Adipose tissue (tissue), 3 donors: ENCODE results near the gene SNRK. TPM values are rescaled to one million over a fixed set of nuclear protein-coding genes. Genes with fewer than 3 reads are reported as not detected.
"Not testable (repeated sequence)": the region's sequence is repeated elsewhere in the genome, so short reads cannot be mapped to it uniquely, and the experiment has no call there.

Experiments used
- H3K27ac ChIP-seq: one replicate; pipeline ENCODE4 v1.5.1; 2013; ENCODE audit warnings: low read depth, low read length
- WGBS, 3 donors: extraction: QIAGEN DNeasy Blood & Tissue Kit; methylation state at CpG; one replicate each; pipeline ENCODE4 v1.1.7; 2013; 5-methylcytosine and 5-hydroxymethylcytosine counted together
- polyA plus RNA-seq, 3 donors: library from polyadenylated mRNA; stranded (reverse); fragments of 200-250 nt; gene quantifications; one replicate each; pipeline ENCODE4 v1.2.3, GENCODE V29; 2013
- donor health status: healthy with polysubstance abuse.
- donor health status: Bipolar disorder and iron deficiency.
- donor health status: healthy.

Gene SNRK
- polyA plus RNA-seq, 3 donors = 9.3 to 19.4 (median 16.2) TPM

DNA sequence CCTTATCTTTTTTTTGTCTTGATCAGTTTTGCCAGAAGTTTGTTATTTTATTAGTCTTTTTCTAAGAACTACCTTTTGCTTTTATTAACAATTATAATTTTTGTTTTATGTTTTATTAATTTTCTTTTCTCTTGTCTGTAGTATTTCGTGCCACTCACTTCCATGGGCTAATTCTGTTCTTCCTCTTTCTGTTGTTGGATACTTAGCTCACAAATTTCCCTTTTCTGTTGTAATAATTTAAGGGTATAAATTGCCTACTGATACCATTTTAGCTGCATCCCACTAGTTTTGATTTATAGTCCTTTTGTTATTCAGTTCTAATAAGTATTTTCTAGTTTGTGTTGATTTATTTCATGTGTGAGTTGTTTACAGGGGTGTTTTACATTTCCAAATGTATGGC is 48.6 kb downstream of the SNRK start:
- 58 to 97% (median 80%) methylated on average over 1 of the region's 1 CpG for WGBS, 3 donors
- no peak overlapping the region for H3K27ac ChIP-seq

DNA sequence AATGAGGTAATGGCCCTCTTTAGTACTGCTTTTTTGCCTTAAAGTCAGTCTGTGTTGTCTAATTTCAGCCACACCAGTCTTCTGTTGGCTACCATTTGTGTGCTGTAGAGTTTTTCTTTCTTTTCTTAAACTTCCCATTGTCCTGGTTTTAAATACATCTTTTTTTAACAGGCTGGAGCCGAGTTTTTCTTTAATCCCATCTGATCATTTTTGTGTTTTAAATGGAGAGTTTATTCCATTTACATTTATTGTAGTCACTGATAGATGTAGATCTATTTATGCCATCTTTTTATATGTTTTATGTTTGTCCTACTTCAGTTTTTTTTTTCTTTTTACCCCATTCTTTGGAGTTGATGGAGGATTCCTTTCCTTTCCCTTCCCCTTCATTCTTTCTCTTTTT is 49.5 kb downstream of the SNRK start:
- 96 to 100% (median 100%) methylated on average over 1 of the region's 1 CpG for WGBS, 3 donors
- no peak overlapping the region for H3K27ac ChIP-seq

DNA sequence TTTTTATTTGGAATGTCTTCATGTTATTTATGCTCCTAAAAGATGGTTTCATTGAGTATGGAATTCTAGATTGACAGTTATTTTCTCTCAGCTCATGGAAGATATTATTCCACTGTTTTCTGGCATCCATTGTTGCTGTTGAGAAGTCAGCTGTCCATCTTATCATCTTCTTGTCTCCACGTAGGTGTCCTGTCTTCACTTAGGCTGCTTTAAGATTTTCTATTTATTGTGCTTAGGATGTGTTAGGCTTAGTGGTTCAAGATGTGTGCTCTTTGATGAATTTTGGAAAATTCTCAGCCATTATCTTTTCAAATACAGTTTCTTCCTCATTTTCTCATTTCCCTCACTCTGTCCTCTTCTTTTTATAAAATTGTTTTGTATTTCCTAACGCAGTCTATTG is 52.0 kb downstream of the SNRK start:
- H3K27ac ChIP-seq = no peak overlapping the region
- 95 to 98% (median 96%) methylated on average over 2 of the region's 2 CpGs for WGBS, 3 donors

DNA sequence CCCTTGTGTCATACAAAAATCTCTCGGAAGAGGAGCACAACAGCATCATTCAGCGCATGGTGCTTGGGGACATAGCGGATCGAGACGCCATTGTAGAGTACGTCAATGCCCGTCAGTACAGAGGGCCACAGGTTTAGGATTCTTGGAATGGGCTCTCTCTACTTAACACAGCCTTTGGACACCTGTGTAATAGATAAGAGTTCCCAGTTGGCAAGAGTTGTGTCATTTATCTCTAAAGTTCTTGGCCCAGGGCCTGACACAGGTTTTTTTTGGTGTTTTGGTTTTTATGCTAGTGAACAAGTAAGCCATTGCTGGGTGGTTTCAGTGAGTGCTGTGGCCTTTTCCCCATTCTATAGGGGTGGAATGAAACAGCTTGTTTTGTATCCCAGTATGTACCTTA is 54.1 kb downstream of the SNRK start:
- H3K27ac ChIP-seq = no peak overlapping the region
- WGBS, 3 donors = 60 to 98% (median 96%) methylated on average over 7 of the region's 7 CpGs

DNA sequence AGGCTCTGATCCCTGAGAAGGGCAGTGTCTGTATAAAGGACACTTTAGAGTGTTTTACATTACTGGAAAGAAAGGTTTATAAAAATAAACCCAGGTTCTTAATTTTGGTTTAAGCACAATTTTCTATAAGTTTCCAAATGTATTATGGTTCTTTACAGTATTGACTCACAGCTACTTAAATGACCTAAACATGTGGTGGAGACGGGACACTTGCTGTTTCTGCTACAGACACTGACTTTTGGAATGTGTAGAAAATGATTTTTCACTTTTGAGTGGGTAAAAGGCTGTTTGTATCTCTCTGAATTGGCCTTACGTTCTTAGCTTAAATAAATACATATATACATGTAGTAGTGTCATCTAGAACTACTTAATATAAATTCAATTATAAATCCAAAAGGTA is 55.4 kb downstream of the SNRK start:
- no peak overlapping the region for H3K27ac ChIP-seq
- WGBS, 3 donors = 89 to 91% (median 90%) methylated on average over 2 of the region's 2 CpGs

DNA sequence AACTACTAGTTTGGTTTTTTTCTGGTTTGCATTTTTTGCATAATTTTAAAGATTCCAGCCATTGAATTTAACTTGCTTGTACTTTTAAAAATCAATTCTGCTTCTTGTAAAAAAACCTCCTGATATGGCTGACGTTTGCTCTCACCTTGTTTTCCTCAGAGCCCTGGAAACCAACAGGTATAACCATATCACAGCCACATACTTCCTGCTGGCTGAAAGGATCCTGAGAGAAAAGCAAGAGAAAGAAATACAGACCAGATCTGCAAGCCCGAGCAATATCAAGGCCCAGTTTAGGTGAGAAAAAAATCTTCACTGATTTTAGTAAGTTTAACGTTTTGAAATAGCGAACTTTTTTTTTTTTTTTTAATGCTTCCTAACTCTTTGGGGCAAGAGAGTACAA is 56.8 kb downstream of the SNRK start:
- 42 to 76% (median 73%) methylated on average over 4 of the region's 4 CpGs for WGBS, 3 donors
- H3K27ac ChIP-seq = no peak overlapping the region

DNA sequence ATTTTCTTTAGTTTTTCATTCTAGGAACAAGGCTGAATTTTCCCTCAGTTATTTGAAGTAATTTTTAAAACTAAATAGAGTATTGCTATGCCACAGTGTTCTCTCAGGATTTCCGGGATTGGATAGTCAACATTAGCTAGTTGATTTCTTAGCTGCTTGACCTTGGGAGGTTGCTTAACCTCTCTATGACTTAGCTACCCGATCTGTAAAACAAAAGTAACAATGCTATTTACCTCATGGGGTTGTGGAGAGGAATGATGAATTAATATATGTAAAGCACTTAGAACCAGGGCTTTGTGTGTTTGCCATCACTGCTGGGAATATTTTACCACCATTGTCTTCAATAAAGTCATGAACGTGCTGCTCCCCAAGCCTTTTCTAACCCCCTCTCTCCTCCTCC is 57.5 kb downstream of the SNRK start:
- H3K27ac ChIP-seq = no peak overlapping the region
- 43 to 73% (median 69%) methylated on average over 3 of the region's 3 CpGs for WGBS, 3 donors

DNA sequence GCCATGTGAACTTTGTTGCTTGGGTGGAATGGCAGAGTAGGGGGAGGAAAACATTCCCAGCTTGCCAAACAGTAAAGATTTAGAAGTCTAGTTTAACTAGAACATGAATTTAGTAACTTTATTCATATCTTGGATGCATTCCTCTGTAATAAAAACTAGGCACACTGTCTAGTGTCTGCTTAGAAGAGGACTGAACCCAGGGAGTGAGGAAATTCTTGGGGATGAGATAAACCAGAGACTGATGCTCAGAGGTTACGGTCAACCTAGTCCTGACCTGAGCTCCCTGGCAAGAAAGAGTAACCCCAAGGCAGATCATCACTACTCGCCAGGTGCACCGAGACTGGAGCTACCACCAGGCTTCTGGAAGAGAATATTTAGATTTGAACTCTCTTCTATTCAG is 58.2 kb downstream of the SNRK start:
- no peak overlapping the region for H3K27ac ChIP-seq
- 93 to 100% (median 98%) methylated on average over 3 of the region's 3 CpGs for WGBS, 3 donors

DNA sequence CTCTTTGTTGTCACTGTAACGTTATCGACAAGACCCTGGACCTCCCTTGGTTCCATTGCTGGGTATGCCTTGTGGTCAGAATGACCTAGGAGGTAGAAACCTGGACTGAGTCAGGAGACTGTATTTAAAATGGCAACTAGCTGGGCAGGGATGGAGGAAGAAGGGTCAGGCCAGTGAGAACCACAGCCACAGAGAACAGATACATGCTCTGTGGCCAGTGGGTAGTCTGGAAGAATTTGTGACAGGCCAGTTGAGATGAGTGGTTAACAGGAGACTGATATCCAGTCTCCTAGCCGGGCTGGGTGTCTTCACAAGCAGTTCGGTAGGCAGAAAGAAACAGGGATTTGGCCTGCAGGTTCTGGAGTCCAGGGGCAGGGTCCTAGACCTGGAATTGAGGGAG is 58.9 kb downstream of the SNRK start:
- H3K27ac ChIP-seq = no peak overlapping the region

DNA sequence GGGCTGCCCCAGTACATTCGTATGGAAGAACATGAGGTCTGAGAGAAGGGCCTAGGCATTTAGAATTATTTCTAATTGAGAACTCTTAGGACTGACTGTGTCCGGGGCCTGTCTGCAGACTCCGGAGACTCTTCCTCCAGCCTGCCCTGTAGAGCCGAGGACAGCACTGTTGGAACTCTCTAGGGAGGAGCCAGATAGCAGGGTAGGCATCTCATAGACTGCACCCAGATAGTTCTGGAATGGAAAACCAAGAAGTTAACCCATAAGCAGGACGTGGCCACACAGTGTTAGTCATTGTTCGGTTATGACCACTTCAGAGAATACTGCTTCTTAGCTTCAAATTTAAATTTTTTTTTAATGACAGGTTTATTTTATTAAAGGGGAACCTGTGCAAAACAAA is 59.5 kb downstream of the SNRK start:
- H3K27ac ChIP-seq = no peak overlapping the region
- 77 to 85% (median 82%) methylated on average over 6 of the region's 6 CpGs for WGBS, 3 donors

More for the DNA sequence above, 58.9 kb downstream of the SNRK start:
- 95 to 99% (median 96%) methylated on average over 4 of the region's 4 CpGs for WGBS, 3 donors

DNA sequence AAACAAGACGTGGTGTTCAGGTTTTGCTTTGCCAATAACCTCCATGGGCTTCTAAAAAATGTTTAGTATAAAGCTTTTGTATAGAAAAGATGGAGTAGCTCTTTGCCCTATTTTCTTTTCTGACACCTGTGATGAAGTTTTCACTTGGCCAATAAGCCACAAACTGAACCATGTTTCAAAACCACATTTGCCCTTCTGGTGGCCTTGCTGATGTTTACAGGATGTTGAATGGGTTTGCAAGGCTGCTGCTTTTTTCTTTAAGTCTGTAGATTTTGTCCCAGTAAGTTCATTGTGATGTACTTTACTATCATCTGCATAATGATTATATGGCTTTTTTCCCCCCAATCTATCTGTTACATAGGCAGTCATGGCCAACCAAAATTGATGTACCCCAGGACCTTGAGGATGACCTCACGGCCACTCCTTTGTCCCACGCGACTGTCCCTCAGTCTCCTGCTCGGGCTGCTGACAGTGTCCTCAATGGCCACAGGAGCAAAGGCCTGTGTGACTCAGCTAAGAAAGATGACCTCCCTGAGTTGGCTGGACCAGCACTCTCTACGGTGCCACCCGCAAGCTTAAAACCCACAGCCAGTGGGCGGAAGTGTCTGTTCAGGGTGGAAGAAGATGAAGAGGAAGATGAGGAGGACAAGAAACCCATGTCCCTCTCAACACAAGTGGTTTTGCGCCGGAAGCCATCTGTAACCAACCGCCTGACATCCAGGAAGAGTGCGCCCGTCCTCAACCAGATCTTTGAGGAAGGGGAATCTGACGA is 60.8 kb downstream of the SNRK start:
- 86 to 95% (median 93%) methylated on average over 14 of the region's 14 CpGs for WGBS, 3 donors

DNA sequence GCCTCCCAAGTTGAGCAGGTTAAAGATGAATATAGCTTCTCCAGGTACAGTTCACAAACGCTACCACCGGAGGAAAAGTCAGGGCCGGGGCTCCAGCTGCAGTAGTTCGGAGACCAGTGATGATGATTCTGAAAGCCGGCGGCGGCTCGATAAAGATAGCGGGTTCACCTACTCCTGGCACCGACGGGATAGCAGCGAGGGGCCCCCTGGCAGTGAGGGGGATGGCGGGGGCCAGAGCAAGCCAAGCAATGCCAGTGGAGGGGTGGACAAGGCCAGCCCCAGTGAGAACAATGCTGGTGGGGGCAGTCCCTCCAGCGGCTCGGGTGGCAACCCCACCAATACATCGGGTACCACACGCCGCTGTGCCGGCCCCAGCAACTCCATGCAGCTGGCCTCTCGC is 61.4 kb downstream of the SNRK start:
- WGBS, 3 donors = 98 to 99% (median 98%) methylated on average over 20 of the region's 20 CpGs

More for the DNA sequence above, 60.8 kb downstream of the SNRK start:
- no peak overlapping the region for H3K27ac ChIP-seq

DNA sequence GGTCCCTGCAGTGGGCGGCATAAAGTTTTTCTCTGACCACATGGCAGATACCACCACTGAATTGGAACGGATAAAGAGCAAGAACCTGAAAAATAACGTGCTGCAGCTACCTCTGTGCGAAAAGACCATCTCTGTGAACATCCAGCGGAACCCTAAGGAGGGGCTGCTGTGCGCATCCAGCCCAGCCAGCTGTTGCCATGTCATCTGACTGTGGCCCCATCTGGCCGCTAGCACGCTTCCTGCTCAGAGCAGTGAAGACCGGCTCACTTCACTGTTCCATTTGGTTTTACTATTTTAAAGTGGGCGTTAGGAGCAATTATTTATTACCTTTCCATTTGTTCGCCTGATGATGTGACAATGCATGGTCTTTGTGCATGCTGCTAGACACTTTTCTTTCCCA is 62.0 kb downstream of the SNRK start:
- no peak overlapping the region for H3K27ac ChIP-seq
- 93 to 96% (median 95%) methylated on average over 11 of the region's 11 CpGs for WGBS, 3 donors

More for the DNA sequence above, 61.4 kb downstream of the SNRK start:
- no peak overlapping the region for H3K27ac ChIP-seq

DNA sequence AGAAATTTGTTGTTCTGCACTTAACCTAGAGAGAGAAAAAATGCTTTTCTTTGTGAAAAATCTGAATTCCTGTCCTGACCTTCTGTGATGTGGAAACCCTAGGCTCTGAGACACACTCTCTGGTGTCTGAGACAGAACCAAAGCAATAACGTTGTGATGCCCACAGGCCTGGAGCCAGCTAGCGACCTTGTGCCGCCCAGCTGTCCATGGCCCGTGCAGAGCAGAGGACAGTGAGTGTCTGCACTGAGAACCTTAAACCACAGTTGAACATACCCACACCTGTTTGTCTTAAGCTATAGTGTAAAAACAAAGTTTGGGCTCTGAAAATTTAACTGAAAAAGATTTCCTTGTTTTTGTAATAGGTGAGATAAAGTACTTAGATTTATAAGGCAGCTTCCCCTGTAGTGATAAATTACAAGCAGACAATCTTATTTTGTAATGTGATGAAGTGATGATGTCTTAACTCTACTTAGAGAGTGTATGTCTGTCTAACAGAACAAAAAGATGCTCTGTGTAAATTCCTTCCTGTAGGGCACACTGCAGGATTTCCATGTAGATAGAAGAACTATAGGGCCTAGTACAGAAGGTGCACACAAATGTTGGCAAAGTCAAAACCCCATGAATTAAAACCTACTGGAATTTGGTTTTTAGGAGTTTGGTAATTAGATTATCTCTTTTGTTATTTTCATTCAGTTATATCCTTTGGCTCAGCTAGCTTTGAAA is 62.7 kb downstream of the SNRK start:
- H3K27ac ChIP-seq = no peak overlapping the region
- WGBS, 3 donors = 72 to 88% (median 85%) methylated on average over 4 of the region's 4 CpGs

DNA sequence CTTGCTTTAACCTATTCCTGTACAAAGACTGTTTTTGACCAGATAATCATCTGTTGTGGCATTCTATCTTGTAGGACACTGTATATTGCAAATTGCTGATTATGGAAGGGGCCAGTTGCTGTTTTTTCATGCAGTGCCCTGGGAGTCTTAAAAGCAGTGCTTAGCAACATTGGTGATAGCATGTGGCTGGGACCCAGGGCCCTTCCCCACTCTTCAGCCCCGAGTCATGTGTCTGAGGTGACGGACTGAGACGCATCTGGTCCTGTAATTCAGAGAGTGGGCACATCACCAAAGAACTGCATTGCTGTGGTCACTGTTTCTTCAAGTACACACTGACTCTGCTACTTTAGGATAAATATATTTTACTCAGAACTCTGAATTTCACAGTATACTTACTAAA is 63.4 kb downstream of the SNRK start:
- H3K27ac ChIP-seq = no peak overlapping the region
- 83 to 99% (median 99%) methylated on average over 3 of the region's 3 CpGs for WGBS, 3 donors

DNA sequence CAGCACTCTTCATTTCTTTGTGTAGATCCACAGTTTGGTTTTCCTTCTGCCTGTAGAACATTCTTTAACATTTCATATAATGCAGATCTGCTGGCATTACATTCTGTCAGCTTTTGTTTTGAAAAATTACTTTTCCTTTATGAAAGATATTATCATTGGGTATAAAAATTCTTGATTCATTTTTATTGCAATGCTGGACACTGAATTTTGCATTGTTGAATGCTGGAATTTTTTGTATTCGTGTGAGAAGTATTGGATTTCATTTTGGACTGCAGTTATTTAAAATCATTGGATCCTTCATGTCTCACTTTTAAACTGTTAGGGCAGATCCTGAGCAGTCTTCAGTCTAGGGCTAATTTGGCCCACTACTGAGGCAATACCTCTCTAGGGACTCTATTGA is 67.1 kb downstream of the SNRK start:
- no peak overlapping the region for H3K27ac ChIP-seq
- WGBS, 3 donors = 80 to 97% (median 95%) methylated on average over 1 of the region's 1 CpG

DNA sequence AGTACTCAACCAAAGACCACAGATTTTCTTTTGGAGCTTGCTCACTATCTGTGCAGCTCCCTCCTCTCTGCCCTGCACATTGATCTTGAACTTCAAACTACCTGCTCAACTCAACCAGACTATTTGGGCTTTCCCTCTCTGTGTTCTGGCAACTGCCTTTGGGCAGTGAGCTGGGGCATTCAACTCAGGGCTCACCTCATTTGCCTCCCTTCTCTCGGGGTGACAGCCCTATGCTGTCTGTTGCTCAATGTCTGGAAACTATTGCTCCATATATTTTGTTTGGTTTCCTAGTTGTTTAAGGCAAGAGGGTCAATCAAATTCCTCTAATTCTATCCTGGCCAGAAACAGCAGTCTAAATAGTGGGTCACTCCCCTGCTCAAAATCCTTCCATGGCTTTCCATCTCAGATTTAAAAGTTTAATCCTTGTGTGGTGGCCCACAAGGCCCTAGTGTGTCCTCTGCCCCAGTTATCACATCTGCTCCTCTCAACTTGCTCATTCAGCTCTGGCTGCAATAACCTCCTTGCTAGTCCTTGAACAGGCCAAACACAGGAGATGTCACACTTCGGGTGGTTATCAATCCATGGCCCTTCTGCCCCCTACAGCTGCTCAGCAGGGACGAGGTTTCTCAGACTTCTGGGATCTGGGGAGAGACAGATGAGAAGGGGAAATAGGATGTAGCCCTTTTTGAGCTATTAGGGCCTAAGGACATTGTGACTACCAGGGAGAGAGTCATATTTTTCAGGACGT is 67.8 kb downstream of the SNRK start:
- H3K27ac ChIP-seq = no peak overlapping the region
- 77 to 84% (median 78%) methylated on average over 4 of the region's 4 CpGs for WGBS, 3 donors

DNA sequence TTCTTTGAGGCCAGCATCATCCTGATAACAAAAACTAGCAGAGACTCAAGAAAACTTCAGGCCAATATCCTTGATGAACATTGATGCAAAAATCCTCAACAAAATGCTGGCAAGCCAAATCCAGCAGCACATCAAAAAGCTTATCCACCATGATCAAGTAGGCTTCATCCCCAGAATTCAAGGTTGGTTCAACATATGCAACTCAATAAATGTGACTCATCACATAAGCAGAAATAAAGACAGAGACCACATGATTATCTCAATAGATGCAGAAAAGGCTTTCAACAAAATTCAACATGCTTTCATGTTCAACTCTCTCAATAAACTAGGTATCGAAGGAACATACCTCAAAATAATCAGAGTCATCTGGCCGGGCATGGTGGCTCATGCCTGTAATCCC is 69.7 kb downstream of the SNRK start:
- H3K27ac ChIP-seq = not testable (repeated sequence)
- 96 to 98% (median 97%) methylated on average over 2 of the region's 2 CpGs for WGBS, 3 donors

DNA sequence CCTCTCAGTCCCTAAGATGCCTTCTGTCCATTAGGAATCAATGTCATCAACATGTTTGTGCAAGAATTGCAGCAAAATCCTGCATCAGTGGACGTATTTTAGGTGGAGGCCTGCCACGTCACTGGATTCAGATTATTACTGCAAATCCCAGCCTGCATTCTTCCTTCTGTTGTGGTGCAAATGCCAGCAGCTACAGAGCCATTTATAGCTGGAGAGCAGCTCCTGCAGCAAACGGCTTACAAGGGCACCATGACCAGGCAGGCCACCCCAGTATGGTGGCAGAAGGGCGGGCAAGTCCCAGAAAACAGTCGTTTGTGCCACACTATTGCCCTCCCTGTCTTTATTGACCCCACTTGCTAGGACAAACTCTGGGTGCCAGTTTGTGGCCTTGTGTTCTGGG is 74.7 kb downstream of the SNRK start:
- WGBS, 3 donors = 82 to 88% (median 86%) methylated on average over 5 of the region's 5 CpGs
- no peak overlapping the region for H3K27ac ChIP-seq
